ENCODE results near the gene CNTN6. TPM values are rescaled to one million over a fixed set of nuclear protein-coding genes. Genes with fewer than 3 reads are reported as not detected.

Gene CNTN6
- total RNA-seq, 1 donor from 2014 or later: 2.2 TPM

GRCh38 chr3:1318296-1319005, 225.6 kb downstream of the CNTN6 start:
- no peaks in the 10 kb centered on the region for H3K36me3 ChIP-seq
- no peak overlapping the region for H3K9ac ChIP-seq
- H3K4me2 ChIP-seq: no peak overlapping the region
- no peaks in the 10 kb centered on the region for H3K4me1 ChIP-seq
- H3K27me3 Mint-ChIP-seq (ENCODE audit: insufficient read depth, low read depth): no peaks in the 10 kb centered on the region
- H3K36me3 Mint-ChIP-seq: no peaks in the 10 kb centered on the region
- no peaks in the 10 kb centered on the region for H3K9me3 Mint-ChIP-seq
- H3K79me2 ChIP-seq (ENCODE audit: low read depth): no peaks in the 10 kb centered on the region
- no peak for TF ChIP-seq EZH2phosphoT487 (IDR thresholded peaks at IDR 0.05)
- TF ChIP-seq CTCF (IDR thresholded peaks at IDR 0.05): no peak
- TF ChIP-seq EZH2 (IDR thresholded peaks at IDR 0.05): no peak
- H3K4me1 Mint-ChIP-seq: no peaks in the 10 kb centered on the region
- no peak overlapping the region for H3K4me3 ChIP-seq
- no peaks in the 10 kb centered on the region for H3K27me3 ChIP-seq
- DNase-seq (ENCODE audit: low spot score): no peak
- no peak overlapping the region for H3K27ac ChIP-seq
- no peaks in the 10 kb centered on the region for H3K9me3 ChIP-seq (ENCODE audit: low read depth)
- H3K27ac Mint-ChIP-seq: no peak overlapping the region
- H3F3A ChIP-seq (ENCODE audit: low read depth): no peaks in the 10 kb centered on the region
- H3K4me3 Mint-ChIP-seq: no peak overlapping the region
- H4K20me1 ChIP-seq (ENCODE audit: low read depth): no peaks in the 10 kb centered on the region
- no peak overlapping the region for H2AFZ ChIP-seq (replicated peaks)

- H3K4me3 ChIP-seq: no peak overlapping the region
- Mint-ChIP-seq H3K36me3 (no peaks in the 10 kb centered on the region), H3K27me3 (ENCODE audit: insufficient read depth, low read depth) (no peaks in the 10 kb centered on the region), H3K4me3 (no peak overlapping the region), H3K27ac (no peak overlapping the region), H3K4me1 (peaks cover 2% of the 10 kb centered on the region), H3K9me3 (no peaks in the 10 kb centered on the region)
- H3K4me2 ChIP-seq: no peak overlapping the region
- no peaks in the 10 kb centered on the region for H4K20me1 ChIP-seq (ENCODE audit: low read depth)
- H3K9me3 ChIP-seq (ENCODE audit: low read depth): no peaks in the 10 kb centered on the region
- TF ChIP-seq EZH2 (IDR thresholded peaks at IDR 0.05): no peak
- TF ChIP-seq CTCF (IDR thresholded peaks at IDR 0.05): no peak
- TF ChIP-seq EZH2phosphoT487 (IDR thresholded peaks at IDR 0.05): no peak
- no peak overlapping the region for H3K27ac ChIP-seq
- no peaks in the 10 kb centered on the region for H3K79me2 ChIP-seq (ENCODE audit: low read depth)
- no peaks in the 10 kb centered on the region for H3F3A ChIP-seq (ENCODE audit: low read depth)
- H3K36me3 ChIP-seq: no peaks in the 10 kb centered on the region
- peaks cover 10% of the 10 kb centered on the region for H3K4me1 ChIP-seq
- no peaks in the 10 kb centered on the region for H3K27me3 ChIP-seq
- H2AFZ ChIP-seq (replicated peaks): no peak overlapping the region
- no peak for DNase-seq (ENCODE audit: low spot score)
- no peak overlapping the region for H3K9ac ChIP-seq
Measured at GRCh38 chr3:1326546-1326945, 233.7 kb downstream of the CNTN6 start.

- Histone ChIP-seq H3K27ac (no peak overlapping the region), H4K20me1 (ENCODE audit: low read depth) (no peaks in the 10 kb centered on the region), H2AFZ (replicated peaks) (no peak overlapping the region), H3K27me3 (no peaks in the 10 kb centered on the region), H3F3A (ENCODE audit: low read depth) (no peaks in the 10 kb centered on the region), H3K4me3 (no peak overlapping the region), H3K36me3 (no peaks in the 10 kb centered on the region), H3K79me2 (ENCODE audit: low read depth) (no peaks in the 10 kb centered on the region), H3K4me2 (no peak overlapping the region), H3K9ac (no peak overlapping the region), H3K9me3 (ENCODE audit: low read depth) (no peaks in the 10 kb centered on the region), H3K4me1 (peaks cover 15% of the 10 kb centered on the region)
- H3K9me3 Mint-ChIP-seq: no peaks in the 10 kb centered on the region
- H3K4me3 Mint-ChIP-seq: no peak overlapping the region
- no peak for TF ChIP-seq EZH2phosphoT487 (IDR thresholded peaks at IDR 0.05)
- TF ChIP-seq CTCF (IDR thresholded peaks at IDR 0.05): no peak
- TF ChIP-seq EZH2 (IDR thresholded peaks at IDR 0.05): no peak
- no peaks in the 10 kb centered on the region for H3K36me3 Mint-ChIP-seq
- H3K27me3 Mint-ChIP-seq (ENCODE audit: insufficient read depth, low read depth): no peaks in the 10 kb centered on the region
- H3K27ac Mint-ChIP-seq: no peak overlapping the region
- H3K4me1 Mint-ChIP-seq: peaks cover 5% of the 10 kb centered on the region
- no peak for DNase-seq (ENCODE audit: low spot score)
Measured at GRCh38 chr3:1330107-1330506, 237.3 kb downstream of the CNTN6 start.
